ENCODE results near the gene CCDC195.
"Not testable (repeated sequence)": the region's sequence is repeated elsewhere in the genome, so short reads cannot be mapped to it uniquely, and the experiment has no call there.

The CCDC195 gene

DNA sequence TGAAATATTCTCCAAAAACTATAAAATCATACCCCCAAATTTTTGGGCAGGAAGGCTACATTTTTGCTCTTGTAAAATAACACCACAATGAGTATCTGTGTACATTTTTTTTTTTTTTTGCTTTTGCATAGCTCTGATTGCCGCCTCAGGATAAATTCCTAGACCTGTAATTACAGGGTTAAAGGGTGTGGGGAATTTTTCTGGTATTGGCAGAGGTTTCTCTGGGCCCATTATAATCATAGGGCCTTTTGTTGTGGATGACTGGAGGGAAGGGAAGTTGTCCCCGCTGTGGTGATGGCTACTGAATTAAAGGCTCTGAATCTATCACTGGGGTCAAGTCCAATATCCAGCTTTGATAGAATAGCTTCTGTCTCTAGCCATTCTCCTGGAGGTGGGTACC, 26.6 kb downstream of the CCDC195 start:
- DNase-seq: no peak

DNA sequence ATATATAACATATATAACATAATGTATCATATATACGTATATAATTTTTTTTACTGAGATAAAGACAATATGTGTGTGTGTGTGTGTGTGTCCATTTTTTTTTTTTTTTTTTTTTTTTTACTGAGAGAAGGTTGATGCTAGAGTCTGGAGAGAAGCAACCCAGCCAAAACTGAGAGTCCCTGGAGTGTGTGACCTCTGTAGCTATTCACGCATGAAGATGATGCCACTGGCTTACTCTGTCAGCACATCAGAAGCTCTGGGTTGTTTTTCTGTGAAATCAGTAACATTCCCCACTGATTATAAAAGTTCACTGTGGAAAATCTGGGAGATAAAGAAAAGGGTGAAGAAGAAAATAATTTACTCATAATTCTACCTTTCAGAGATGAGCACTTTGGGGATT, 27.2 kb downstream of the CCDC195 start:
- DNase-seq: no peak

DNA sequence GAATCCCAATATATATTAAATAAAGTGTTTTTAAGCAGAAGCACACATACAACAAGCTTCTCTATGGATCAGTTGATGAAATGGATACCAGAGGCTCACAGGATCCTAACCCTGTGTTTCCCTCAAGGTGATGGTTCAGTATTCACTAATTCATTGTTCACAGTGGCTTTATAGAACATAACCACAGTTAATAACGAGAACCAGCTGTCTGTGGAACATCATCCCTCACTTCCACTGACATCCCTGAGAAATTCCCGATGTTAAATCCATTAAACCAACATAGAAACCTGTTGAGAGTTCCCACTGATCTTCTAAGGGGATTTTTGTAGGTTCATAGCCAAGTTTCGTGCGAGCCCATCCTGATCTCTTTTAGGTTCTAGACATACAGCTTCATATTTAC, 29.0 kb downstream of the CCDC195 start:
- no peak for DNase-seq

GRCh38 chr2:224685121-224685520, 31.0 kb downstream of the CCDC195 start:
- no peak for DNase-seq

DNA sequence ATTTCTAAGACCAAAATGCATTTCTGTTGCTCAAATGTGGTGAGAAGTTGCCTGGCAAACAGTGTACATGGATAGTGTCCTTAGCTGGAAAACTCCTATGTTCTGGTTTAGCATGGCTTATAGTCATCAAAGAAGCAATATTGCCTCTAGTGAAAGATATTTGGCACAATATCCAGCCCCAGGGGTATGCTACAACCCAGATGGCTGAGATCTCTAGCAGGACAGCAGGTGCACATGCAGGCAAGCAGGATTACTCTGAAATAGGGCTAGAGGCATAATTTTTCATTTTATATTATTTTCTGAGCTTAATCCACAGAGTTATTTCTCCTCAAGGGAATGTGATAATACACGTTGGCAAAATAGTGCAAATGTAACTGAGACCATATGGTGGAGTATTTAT, 34.0 kb downstream of the CCDC195 start:
- DNase-seq: no peak

GRCh38 chr2:224671731-224672130, 44.4 kb downstream of the CCDC195 start:
- no peak for DNase-seq

GRCh38 chr2:224670203-224670602, 46.0 kb downstream of the CCDC195 start:
- DNase-seq: no peak

DNA sequence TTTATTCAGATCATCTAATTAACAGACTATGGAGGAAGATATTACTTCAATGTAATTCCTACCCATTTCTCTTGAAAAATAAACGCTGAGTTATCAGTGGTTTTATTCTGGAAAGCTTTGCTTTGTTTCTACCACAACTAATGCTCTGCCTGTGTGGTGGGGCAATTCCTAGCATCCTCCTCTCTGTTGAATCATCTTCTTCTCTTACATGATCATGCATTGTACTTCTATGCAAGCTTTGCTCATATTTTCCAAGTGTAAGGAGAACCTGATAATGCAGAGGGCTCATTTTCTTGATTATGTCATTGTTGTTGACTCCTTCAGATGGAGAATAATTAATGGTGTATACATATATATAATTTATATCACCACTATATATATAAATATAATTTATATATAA, 46.7 kb downstream of the CCDC195 start:
- DNase-seq: no peak

DNA sequence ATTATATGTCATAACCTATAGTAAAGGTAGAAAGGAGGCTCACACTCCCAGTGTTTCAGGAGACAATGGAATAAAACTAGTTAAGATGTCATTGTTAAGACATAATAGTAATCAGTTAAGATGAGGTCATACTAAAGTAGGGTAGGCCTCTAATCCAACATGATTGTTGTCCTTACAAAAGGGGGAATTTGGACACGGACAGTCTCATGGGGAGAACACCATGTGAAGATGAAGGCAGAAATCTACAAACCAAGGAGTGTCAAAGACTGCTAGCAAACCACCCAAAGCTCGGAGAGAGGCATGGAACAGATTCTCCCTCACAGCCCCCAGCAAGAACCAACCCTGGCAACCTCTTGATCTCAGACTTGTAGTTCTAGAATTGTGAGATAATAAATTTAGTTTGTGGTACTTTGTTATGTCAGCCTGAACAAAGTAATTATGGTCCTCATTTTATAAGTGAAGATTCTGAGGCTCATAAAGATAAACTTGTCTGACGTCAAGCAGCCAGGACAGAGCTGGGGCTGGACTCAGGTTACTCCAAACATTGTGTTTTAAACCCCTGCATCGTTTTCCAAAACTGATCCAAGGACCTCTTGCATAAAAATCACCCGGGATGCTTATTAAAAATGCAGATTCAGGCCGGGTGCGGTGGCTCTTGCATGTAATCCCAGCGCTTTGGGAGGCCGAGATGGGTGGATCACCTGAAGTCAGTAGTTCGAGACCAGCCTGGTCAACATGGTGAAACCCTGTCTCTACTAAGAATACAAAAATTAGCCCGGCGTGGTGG, 47.8 kb downstream of the CCDC195 start:
- no peak for DNase-seq

GRCh38 chr2:224666951-224667553, 49.1 kb downstream of the CCDC195 start:
- DNase-seq: no peak

DNA sequence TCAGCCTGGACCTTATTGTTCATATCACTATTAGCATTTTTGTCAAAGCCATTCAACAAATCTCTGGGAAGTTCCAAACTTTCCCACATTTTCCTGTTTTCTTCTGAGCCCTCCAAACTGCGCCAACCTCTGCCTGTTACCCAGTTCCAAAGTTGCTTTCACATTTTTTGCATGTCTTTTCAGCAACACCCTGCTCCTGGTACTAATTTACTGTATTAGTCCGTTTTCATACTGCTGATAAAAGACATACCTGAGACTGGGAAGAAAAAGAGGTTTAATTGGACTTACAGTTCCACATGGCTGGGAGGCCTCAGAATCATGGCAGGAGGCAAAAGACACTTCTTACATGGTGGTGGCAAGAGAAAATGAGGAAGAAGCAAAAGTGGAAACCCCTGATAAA, 52.8 kb downstream of the CCDC195 start:
- DNase-seq: not testable (repeated sequence)

DNA sequence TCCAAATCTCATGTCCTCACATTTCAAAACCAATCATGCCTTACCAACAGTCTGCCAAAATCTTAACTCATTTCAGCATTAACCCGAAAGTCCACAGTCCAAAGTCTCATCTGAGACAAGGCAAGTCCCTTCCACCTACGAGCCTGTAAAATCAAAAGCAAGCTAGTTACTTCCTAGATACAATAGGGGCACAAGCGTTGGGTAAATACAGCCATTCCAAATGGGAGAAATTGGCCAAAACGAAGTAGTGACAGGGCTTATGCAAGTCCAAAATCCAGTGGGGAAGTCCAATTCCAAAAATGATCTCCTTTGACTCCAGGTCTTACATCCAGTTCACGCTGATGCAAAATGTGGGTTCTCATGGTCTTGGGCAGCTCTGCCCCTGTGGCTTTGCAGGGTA, 54.5 kb downstream of the CCDC195 start:
- DNase-seq: not testable (repeated sequence)

DNA sequence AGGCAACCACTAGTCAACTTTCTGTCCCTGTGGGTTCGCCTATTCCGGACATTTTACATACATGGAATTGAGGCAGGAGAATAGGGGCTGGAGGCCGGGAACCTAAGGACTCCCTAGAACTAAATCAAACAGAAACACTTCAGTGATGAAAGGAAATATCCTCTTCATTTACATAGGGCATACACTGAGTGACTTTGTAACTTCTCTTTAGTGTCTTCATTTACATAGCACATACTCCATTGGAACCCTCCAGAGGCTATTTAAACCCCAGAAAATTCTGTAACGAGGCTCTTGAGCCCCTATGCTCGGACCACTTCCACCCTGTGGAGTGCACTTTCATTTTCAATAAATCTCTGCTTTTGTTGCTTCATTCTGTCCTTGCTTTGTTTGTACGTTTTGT, 56.5 kb downstream of the CCDC195 start:
- DNase-seq: no peak

DNA sequence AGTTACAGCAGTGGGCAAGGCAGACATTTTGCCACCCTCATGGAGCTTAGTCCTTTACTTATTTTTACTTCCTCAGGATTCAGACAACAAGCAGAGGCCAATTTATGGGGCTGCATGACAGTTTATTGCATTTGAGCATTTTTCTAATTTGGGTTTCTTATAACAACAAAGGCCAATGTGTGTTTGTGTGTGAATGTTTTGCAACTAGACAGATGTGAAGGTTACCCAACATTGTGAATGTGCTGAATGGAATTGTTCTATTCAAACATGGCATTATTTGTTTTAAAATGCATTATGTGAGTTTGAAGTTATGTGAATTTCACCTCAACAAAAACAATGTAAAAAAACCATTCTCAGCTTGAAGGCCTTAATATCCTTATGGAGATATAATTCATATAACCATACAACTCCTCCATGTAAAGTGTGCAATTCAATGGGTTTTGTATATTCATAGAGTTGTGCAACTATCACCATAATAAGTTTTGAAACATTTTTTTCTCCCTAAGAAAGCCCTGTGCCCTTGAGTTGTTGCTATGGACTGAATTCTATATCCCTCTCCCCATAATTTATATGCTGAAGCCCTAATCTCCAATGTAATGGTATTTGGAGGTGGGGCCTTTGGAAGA, 57.3 kb downstream of the CCDC195 start:
- DNase-seq: no peak

GRCh38 chr2:224657349-224657748, 58.8 kb downstream of the CCDC195 start:
- no peak for DNase-seq

GRCh38 chr2:224655006-224655537, 61.1 kb downstream of the CCDC195 start:
- DNase-seq: no peak
